ENCODE measurements around the gene ANKRD13A. TPM values are rescaled to one million over a fixed set of nuclear protein-coding genes. Genes with fewer than 3 reads are reported as not detected.

The ANKRD13A gene
- total RNA-seq, 1 donor from 2014 or later, result 38.0 TPM

DNA sequence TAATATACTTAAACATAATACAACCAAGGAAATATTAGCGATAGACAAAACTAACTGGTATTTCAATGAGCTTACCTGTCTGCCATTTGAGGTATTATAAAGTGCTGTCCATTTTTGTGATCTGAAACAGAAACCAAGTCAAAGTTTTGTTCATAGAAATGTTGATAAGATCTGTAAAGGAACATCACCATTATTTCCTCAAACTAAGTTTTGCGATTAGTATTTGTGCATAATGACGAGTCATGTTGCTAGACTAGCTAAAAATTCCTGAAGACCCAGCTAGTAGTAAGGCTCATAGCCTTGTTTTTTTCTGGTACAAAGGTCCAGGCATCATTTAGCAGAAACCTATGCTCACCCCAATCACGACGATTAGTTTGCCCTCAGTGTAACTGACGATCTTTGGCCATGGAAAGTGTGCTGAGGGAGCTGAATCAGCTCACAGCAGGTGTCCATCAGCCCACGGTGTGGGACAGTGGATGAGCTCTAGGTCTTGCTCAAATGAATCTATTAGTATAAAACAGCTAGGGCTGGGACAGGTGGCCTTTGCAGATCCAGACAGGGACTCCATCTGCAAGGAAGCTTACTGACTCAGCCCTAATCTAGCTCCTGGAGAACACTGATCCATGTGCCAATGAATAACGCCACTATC lies 31.7 kb upstream of the ANKRD13A start:
- Mint-ChIP-seq H3K4me1 (ENCODE audit: low read depth) (no peaks in the 10 kb centered on the region), H3K9me3 (ENCODE audit: low read depth) (no peaks in the 10 kb centered on the region), H3K27ac (no peak overlapping the region), H3K4me3 (ENCODE audit: low read depth) (no peak overlapping the region), H3K27me3 (no peaks in the 10 kb centered on the region), H3K36me3 (ENCODE audit: insufficient read depth) (peaks cover 16% of the 10 kb centered on the region)
- DNase-seq (ENCODE audit: low spot score, unreplicated experiment), result no peak
- TF ChIP-seq, protein P1, sequence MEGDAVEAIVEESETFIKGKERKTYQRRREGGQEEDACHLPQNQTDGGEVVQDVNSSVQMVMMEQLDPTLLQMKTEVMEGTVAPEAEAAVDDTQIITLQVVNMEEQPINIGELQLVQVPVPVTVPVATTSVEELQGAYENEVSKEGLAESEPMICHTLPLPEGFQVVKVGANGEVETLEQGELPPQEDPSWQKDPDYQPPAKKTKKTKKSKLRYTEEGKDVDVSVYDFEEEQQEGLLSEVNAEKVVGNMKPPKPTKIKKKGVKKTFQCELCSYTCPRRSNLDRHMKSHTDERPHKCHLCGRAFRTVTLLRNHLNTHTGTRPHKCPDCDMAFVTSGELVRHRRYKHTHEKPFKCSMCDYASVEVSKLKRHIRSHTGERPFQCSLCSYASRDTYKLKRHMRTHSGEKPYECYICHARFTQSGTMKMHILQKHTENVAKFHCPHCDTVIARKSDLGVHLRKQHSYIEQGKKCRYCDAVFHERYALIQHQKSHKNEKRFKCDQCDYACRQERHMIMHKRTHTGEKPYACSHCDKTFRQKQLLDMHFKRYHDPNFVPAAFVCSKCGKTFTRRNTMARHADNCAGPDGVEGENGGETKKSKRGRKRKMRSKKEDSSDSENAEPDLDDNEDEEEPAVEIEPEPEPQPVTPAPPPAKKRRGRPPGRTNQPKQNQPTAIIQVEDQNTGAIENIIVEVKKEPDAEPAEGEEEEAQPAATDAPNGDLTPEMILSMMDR (IDR thresholded peaks at IDR 0.05; ENCODE audit: unreplicated experiment), result no peak

DNA sequence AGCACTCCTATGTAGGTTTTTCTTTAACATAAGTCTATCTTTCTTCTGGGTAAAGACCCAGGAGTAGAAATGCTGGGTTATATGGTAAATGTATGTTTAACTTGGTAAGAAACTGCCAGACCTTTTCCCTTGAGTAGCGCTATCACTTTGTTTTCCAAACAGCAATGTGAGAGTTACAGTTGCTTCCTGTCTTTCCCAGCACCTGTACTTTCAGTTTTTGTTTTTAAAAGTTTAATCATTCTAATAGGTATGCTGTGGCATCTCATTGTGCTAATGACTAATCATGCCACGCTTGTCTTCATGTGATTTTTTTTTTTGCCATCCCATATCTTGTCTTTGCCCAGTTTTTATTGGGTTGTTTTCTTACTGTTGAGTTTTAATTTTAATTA lies 31.2 kb upstream of the ANKRD13A start:
- H3K27ac Mint-ChIP-seq, result no peak overlapping the region
- H3K9me3 Mint-ChIP-seq (ENCODE audit: low read depth), result no peaks in the 10 kb centered on the region
- DNase-seq (ENCODE audit: low spot score, unreplicated experiment), result no peak
- no peaks in the 10 kb centered on the region for H3K4me1 Mint-ChIP-seq (ENCODE audit: low read depth)
- H3K4me3 Mint-ChIP-seq (ENCODE audit: low read depth), result no peak overlapping the region
- H3K36me3 Mint-ChIP-seq (ENCODE audit: insufficient read depth), result peaks cover 16% of the 10 kb centered on the region
- TF ChIP-seq, protein P1 (IDR thresholded peaks at IDR 0.05; ENCODE audit: unreplicated experiment), result no peak
- no peaks in the 10 kb centered on the region for H3K27me3 Mint-ChIP-seq

DNA sequence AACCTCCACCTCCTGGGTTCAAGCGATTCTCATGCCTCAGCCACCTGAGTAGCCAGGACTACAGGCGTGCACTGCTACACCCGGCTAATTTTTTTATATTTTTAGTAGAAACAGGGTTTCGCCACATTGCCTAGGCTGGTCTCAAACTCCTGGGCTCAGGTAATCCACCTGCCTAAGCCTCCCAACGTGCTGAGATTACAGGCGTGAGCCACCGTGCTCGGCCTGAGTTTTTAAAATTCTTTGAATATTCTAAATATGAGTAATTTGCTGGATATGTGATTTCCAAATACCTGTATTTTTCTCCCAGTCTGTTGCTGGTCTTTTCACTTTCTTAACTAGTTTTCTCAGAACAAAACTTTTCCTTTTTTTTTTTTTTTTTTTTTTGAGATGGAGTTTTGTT lies 30.4 kb upstream of the ANKRD13A start:
- H3K27ac Mint-ChIP-seq, result no peak overlapping the region
- H3K9me3 Mint-ChIP-seq (ENCODE audit: low read depth), result peaks cover 4% of the 10 kb centered on the region
- no peak overlapping the region for H3K4me3 Mint-ChIP-seq (ENCODE audit: low read depth)
- DNase-seq (ENCODE audit: low spot score, unreplicated experiment), result no peak
- H3K4me1 Mint-ChIP-seq (ENCODE audit: low read depth), result peaks cover 4% of the 10 kb centered on the region
- TF ChIP-seq, protein P1 (IDR thresholded peaks at IDR 0.05; ENCODE audit: unreplicated experiment), result no peak
- no peaks in the 10 kb centered on the region for H3K27me3 Mint-ChIP-seq
- H3K36me3 Mint-ChIP-seq (ENCODE audit: insufficient read depth), result peaks cover 18% of the 10 kb centered on the region

DNA sequence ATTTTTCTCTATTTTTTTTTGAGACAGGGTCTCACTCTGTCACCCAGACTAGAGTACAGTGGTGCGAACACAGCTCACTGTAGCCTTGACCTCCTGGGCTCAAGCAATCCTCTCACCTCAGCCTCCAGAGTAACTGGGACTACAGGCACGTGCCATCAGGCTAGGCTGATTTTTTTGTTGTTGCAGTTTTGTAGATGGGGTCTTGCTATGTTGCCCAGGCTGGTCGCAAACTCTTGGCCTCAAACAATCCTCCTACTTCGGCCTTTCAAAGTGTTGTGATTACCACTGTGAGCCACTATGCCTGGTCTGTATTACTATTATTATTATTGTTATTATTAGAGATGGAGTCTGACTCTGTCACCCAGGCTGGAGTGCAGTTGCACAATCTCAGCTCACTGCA lies 26.4 kb upstream of the ANKRD13A start:
- H3K4me1 Mint-ChIP-seq (ENCODE audit: low read depth), result peaks cover 4% of the 10 kb centered on the region
- H3K27me3 Mint-ChIP-seq, result no peaks in the 10 kb centered on the region
- H3K27ac Mint-ChIP-seq, result no peak overlapping the region
- TF ChIP-seq, protein P1 (IDR thresholded peaks at IDR 0.05; ENCODE audit: unreplicated experiment), result no peak
- DNase-seq (ENCODE audit: low spot score, unreplicated experiment), result no peak
- H3K4me3 Mint-ChIP-seq (ENCODE audit: low read depth), result no peak overlapping the region
- peaks cover 33% of the 10 kb centered on the region for H3K36me3 Mint-ChIP-seq (ENCODE audit: insufficient read depth)
- peaks cover 4% of the 10 kb centered on the region for H3K9me3 Mint-ChIP-seq (ENCODE audit: low read depth)

DNA sequence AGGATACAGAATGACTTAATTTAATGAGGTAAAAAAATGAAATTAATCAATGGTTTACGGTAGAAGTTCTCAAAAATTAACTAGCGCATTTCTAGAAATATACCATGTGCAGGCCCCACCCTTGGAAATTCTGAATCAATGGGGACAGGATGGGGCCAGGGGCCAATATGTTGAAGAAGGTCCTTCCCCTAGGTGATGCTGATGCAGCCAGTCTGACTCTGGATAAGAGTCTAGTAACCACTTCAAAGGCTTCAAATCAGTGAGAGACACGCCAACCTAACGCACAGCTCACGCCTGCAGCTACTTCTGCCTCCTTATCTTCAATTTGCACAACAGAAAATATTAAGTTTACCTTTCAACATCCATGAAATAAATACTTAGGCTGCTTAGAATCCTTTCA lies 17.9 kb upstream of the ANKRD13A start:
- H3K4me1 Mint-ChIP-seq (ENCODE audit: low read depth), result no peaks in the 10 kb centered on the region
- H3K27ac Mint-ChIP-seq, result no peak overlapping the region
- no peaks in the 10 kb centered on the region for H3K9me3 Mint-ChIP-seq (ENCODE audit: low read depth)
- peaks cover 36% of the 10 kb centered on the region for H3K36me3 Mint-ChIP-seq (ENCODE audit: insufficient read depth)
- no peak for DNase-seq (ENCODE audit: low spot score, unreplicated experiment)
- H3K27me3 Mint-ChIP-seq, result no peaks in the 10 kb centered on the region
- H3K4me3 Mint-ChIP-seq (ENCODE audit: low read depth), result no peak overlapping the region
- TF ChIP-seq, protein P1 (IDR thresholded peaks at IDR 0.05; ENCODE audit: unreplicated experiment), result no peak
